ENCODE data around the gene CRYBG3. TPM values are rescaled to one million over a fixed set of nuclear protein-coding genes. Genes with fewer than 3 reads are reported as not detected.

The CRYBG3 gene
- total RNA-seq, 6 experiments from 2014 or later: 10.7 to 14.1 (median 12.8) TPM

DNA sequence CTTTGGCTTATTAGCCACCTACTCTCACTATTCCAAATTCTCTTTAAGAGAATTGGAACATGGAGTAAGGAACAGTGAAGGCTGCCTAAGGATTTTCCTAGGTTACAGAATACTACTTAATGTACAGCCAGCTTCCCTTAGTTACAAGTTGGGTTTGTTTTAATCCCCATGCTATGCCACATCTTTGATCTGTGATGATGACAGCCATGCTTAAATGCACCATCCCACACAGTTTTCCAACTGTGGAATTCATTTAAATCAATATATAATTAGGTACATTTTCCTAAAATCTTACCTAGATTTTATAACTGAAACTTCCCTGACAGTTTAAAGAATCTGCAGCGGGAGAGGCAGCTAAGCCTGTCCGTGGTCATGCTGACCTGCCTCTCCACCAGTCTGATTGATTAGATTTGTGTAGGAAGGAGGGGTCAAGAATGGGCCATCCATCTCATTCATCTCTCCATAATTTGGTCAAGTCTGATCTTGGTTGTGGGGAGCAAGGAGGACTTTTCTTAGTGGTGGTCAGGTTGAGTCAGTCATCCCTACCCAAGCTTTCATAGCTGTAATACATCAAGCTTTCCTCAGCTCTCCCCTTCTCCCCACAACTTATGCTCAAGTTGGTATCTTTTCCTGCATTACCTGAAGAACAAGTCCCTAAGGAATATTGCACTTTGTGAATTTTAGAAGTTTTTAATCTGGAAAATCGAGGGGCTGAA lies 113.3 kb downstream of the CRYBG3 start:
- no peaks in the 10 kb centered on the region; the same call in 1 of the 2 replicates for H3K27me3 Mint-ChIP-seq (ENCODE audit: insufficient read depth)
- H3K36me3 Mint-ChIP-seq (ENCODE audit: low read depth): peaks cover 25% of the 10 kb centered on the region
- no peak for DNase-seq
- peaks cover 7% of the 10 kb centered on the region; the same call in 1 of the 2 replicates for H3K4me1 Mint-ChIP-seq (ENCODE audit: low read depth)
- TF ChIP-seq, protein P1, sequence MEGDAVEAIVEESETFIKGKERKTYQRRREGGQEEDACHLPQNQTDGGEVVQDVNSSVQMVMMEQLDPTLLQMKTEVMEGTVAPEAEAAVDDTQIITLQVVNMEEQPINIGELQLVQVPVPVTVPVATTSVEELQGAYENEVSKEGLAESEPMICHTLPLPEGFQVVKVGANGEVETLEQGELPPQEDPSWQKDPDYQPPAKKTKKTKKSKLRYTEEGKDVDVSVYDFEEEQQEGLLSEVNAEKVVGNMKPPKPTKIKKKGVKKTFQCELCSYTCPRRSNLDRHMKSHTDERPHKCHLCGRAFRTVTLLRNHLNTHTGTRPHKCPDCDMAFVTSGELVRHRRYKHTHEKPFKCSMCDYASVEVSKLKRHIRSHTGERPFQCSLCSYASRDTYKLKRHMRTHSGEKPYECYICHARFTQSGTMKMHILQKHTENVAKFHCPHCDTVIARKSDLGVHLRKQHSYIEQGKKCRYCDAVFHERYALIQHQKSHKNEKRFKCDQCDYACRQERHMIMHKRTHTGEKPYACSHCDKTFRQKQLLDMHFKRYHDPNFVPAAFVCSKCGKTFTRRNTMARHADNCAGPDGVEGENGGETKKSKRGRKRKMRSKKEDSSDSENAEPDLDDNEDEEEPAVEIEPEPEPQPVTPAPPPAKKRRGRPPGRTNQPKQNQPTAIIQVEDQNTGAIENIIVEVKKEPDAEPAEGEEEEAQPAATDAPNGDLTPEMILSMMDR (IDR thresholded peaks at IDR 0.05): no peak
- no peak overlapping the region for H3K27ac Mint-ChIP-seq
- no peak overlapping the region for H3K4me3 Mint-ChIP-seq
- H3K9me3 Mint-ChIP-seq: no peaks in the 10 kb centered on the region

DNA sequence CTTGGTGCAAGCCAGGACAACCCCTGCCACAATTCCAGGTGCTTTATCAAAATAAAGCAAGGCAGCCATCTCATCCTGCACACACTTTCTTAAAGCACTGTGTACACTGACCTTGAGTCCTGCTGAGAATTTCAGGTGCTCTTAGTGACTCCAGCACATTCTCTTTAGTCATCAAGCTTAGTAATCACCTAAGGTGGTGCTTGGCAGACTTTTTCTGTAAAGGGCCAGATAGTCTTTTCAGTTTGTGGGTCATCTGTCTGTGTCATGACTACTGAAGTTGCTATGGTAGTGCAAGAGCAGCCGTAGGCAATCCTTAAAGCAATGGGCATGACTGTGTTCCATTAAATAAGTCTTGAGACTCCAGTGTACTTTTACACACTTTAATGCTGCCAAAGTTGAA lies 114.0 kb downstream of the CRYBG3 start:
- H3K4me1 Mint-ChIP-seq (ENCODE audit: low read depth): peaks cover 7% of the 10 kb centered on the region; the same call in 1 of the 2 replicates
- TF ChIP-seq, protein P1 (IDR thresholded peaks at IDR 0.05): no peak
- H3K36me3 Mint-ChIP-seq (ENCODE audit: low read depth): peaks cover 18% of the 10 kb centered on the region
- H3K9me3 Mint-ChIP-seq: no peaks in the 10 kb centered on the region
- no peak for DNase-seq
- peak overlapping the region; percentile 20; the same call in 1 of the 2 replicates for H3K27ac Mint-ChIP-seq
- no peaks in the 10 kb centered on the region; the same call in 1 of the 2 replicates for H3K27me3 Mint-ChIP-seq (ENCODE audit: insufficient read depth)
- no peak overlapping the region for H3K4me3 Mint-ChIP-seq

DNA sequence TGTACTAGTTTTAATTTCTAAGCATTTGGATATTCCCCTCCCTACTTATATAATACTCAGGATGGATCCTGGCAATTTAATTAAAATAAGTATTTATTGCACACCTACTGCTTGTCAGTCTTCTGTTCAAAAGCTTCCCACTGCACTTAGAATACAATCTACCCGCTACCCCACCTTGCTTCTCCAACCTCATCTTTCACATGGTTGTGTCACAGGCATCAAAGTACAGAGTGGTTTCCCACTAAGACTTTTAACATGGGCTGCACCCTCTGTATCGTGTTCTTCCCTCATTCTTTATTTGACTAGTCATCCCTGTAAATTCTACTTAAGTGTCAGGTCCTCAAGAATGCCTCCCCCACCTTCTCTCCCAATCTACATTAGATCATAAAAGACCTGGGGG lies 115.4 kb downstream of the CRYBG3 start:
- Mint-ChIP-seq H3K27ac (no peak overlapping the region), H3K4me3 (no peak overlapping the region), H3K9me3 (no peaks in the 10 kb centered on the region), H3K27me3 (ENCODE audit: insufficient read depth) (no peaks in the 10 kb centered on the region; the same call in 1 of the 2 replicates), H3K36me3 (ENCODE audit: low read depth) (peaks cover 11% of the 10 kb centered on the region), H3K4me1 (ENCODE audit: low read depth) (peaks cover 7% of the 10 kb centered on the region; the same call in 1 of the 2 replicates)
- TF ChIP-seq, protein P1 (IDR thresholded peaks at IDR 0.05): no peak
- DNase-seq: no peak

DNA sequence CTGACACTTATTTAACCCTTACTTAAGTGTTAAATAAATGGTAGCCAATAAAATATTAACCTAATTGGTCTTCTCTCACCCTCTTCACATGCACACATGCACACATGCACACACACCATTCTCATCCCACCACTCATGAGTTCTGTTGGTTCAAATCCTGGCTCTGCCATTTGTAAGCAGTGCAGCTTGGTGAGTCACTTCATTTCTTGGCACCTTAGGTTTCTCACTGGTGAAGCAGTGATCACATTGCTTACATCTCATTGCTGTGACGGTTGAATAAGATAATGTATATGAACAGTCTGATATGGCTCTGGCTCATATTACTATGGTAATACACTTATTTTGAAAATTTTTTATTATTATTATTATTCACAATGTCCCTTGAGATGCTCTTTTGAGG lies 116.6 kb downstream of the CRYBG3 start:
- peaks cover 11% of the 10 kb centered on the region for H3K36me3 Mint-ChIP-seq (ENCODE audit: low read depth)

DNA sequence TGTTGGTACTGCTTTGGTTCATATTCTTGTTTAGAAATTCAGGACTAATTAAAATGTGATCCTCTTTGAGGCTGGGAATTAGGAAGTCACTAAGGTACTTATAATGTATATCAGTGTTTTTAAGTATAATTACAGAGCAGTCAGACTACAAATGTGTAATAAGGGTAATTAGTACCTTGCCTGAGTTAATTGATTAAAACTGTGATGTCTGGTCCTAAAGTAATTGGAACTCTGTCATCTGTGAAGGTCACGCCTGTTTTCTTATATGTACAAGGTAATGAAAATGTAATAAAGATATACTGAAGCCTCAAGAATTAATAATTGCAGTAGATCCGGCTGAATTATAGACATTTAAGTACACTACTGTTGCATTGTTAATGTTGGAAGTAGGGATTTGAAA lies 117.6 kb downstream of the CRYBG3 start:
- H3K4me1 Mint-ChIP-seq (ENCODE audit: low read depth): peaks cover 7% of the 10 kb centered on the region; the same call in 1 of the 2 replicates
- no peaks in the 10 kb centered on the region for H3K9me3 Mint-ChIP-seq
- H3K36me3 Mint-ChIP-seq (ENCODE audit: low read depth): peaks cover 11% of the 10 kb centered on the region
- H3K27me3 Mint-ChIP-seq (ENCODE audit: insufficient read depth): no peaks in the 10 kb centered on the region; the same call in 1 of the 2 replicates
- no peak for DNase-seq
- TF ChIP-seq, protein P1 (IDR thresholded peaks at IDR 0.05): no peak
- no peak overlapping the region for H3K4me3 Mint-ChIP-seq
- peak overlapping the region; percentile 11; the same call in 1 of the 2 replicates for H3K27ac Mint-ChIP-seq

More for the DNA sequence above, 116.6 kb downstream of the CRYBG3 start:
- TF ChIP-seq, protein P1 (IDR thresholded peaks at IDR 0.05): no peak
- no peak for DNase-seq
- Mint-ChIP-seq H3K4me3 (no peak overlapping the region), H3K4me1 (ENCODE audit: low read depth) (peaks cover 7% of the 10 kb centered on the region; the same call in 1 of the 2 replicates), H3K27ac (no peak overlapping the region), H3K27me3 (ENCODE audit: insufficient read depth) (no peaks in the 10 kb centered on the region; the same call in 1 of the 2 replicates), H3K9me3 (no peaks in the 10 kb centered on the region)

All from HFFc6 (cell line).